ENCODE measurements around the gene IVL. TPM values are rescaled to one million over a fixed set of nuclear protein-coding genes. Genes with fewer than 3 reads are reported as not detected.

The IVL gene
- total RNA-seq, 1 donor from 2014 or later: not detected

- no peaks in the 10 kb centered on the region for H3K9me3 ChIP-seq
- TF ChIP-seq CTCF (IDR thresholded peaks at IDR 0.05): no peak
- ATAC-seq (peak; percentile 12), DNase-seq (no peak)
- no peaks in the 10 kb centered on the region for H3K36me3 ChIP-seq
- H3K4me1 ChIP-seq: no peaks in the 10 kb centered on the region
- H3K4me3 ChIP-seq: no peak overlapping the region
- no peak overlapping the region for H3K27ac ChIP-seq
- intact Hi-C loops (cut with DNase I): no loop called here
- no peaks in the 10 kb centered on the region for H3K27me3 ChIP-seq
These were observed 52.2 kb downstream of the IVL start for GRCh38 chr1:152960452-152961044.

Other genes starting within 250 kb of the IVL start
- not detected for gene LCE2D, start 245.2 kb upstream of the IVL start, total RNA-seq
- not detected for gene LCE2C, start 233.3 kb upstream of the IVL start, total RNA-seq
- not detected for gene LCE2B, start 222.4 kb upstream of the IVL start, total RNA-seq
- gene LCE2A, start 210.2 kb upstream of the IVL start, total RNA-seq: not detected
- gene LCE4A, start 200.4 kb upstream of the IVL start, total RNA-seq: not detected
- not detected for gene KPRP, start 150.5 kb upstream of the IVL start, total RNA-seq
- gene LCE1F, start 133.4 kb upstream of the IVL start, total RNA-seq: not detected
- gene LCE1E, start 122.3 kb upstream of the IVL start, total RNA-seq: not detected
- not detected for gene LCE1D, start 111.8 kb upstream of the IVL start, total RNA-seq
- not detected for gene LCE1C, start 101.9 kb upstream of the IVL start, total RNA-seq
- gene LCE1B, start 96.6 kb upstream of the IVL start, total RNA-seq: not detected
- not detected for gene LCE1A, start 81.1 kb upstream of the IVL start, total RNA-seq
- not detected for gene LCE6A, start 65.7 kb upstream of the IVL start, total RNA-seq
- gene LCE7A, start 48.5 kb upstream of the IVL start, total RNA-seq: not detected
- not detected for gene SMCP, start 30.2 kb upstream of the IVL start, total RNA-seq
- not detected for gene SPRR5, start 38.7 kb downstream of the IVL start, total RNA-seq
- gene SPRR4, start 62.1 kb downstream of the IVL start, total RNA-seq: not detected
- not detected for gene SPRR1A, start 75.5 kb downstream of the IVL start, total RNA-seq
- gene SPRR3, start 93.2 kb downstream of the IVL start, total RNA-seq: not detected
- gene SPRR1B, start 122.7 kb downstream of the IVL start, total RNA-seq: not detected
- not detected for gene SPRR2D, start 132.6 kb downstream of the IVL start, total RNA-seq
- gene SPRR2A, start 149.0 kb downstream of the IVL start, total RNA-seq: not detected
- not detected for gene SPRR2B, start 163.1 kb downstream of the IVL start, total RNA-seq
- gene SPRR2E, start 186.0 kb downstream of the IVL start, total RNA-seq: not detected
- gene SPRR2F, start 205.0 kb downstream of the IVL start, total RNA-seq: not detected
- not detected for gene SPRR2G, start 242.3 kb downstream of the IVL start, total RNA-seq

Data from upper lobe of right lung (tissue), 1 donor.